GM19395 (cell line): ENCODE measurements around the gene RIN2.
"Not testable (repeated sequence)": the region's sequence is repeated elsewhere in the genome, so short reads cannot be mapped to it uniquely, and the experiment has no call there.

Source experiments
- ATAC-seq: cut with Tn5 transposase; IDR thresholded peaks from one replicate; pipeline ENCODE4 v1.9.1; 2021; ENCODE audit warnings: mild to moderate bottlenecking, moderate library complexity; ENCODE audit not compliant: unreplicated experiment

The RIN2 gene

DNA sequence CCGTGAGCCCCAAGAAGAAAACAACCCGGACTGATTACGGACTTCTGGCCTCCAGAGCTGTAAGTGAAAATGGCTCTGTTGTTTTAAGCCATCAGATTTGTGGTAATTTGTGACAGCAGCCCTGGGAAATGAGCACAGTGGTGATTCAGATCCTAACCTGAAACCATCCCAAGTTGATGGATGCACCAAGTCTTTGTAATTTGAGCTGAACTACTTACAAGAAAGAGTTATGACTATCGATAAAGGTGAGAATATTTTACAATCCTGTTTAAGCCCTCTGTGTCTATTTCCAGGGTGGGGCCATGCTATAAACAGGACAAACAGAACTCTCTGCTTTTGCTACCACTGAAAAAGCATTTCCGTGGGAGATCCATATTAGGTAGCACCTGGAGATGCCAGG is 19.1 kb upstream of the RIN2 start:
- no peak for ATAC-seq

DNA sequence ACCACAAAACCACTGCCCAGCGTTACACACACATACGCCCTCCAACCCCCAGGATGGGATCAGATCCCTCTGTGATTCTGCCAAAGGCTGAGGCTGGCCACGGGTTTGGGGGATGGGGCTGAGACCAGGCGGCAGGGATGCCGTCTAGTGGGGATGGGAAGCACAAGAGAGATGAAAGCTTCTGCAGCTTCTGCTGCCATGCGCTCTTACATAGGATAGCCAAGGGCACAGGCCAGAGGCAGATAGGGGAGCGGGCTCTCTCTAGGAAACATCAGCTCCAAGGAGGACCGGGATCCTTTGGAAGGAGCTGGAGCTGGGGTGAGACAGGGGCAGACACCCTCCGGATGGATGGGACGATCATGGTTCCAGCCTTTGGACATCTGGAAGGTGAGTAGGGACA is 18.7 kb upstream of the RIN2 start:
- no peak for ATAC-seq

DNA sequence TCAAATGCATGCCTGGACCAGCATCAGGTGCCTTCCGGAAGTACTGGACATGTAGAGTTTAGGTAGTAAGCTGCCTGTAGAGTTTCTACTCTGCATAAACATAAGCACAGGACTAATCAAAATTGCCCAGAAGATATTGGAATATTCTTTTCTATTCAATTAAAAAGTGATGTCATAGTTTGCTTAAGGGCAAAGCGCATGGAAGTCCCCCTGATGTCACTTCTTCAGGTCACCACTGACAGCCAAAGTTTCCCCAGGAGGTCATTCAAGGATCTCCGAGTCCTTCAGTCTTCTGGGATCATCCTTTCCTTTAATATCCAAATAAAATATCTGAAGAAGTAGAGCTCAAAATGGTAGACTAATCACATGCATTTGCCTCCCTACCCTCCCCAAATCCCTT is 17.5 kb upstream of the RIN2 start:
- no peak for ATAC-seq

DNA sequence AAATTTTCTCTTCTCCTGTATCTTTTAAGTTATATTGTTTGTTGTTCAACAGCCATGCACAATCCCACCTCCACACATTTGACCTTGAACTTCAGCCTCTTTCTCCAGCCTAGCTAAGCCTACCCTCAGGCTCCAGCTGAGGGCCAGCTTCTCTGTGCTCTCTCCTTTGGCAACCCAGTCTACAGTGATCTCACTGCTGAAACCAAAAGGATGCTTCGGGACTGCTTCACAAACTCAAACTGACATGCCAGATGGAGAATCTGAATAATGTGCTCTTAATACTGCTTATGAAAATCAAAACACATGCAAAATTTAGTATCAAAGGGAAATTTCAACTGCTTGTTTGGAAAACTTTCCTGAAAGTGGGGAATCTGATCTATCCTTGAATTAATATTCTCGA is 16.1 kb upstream of the RIN2 start:
- no peak for ATAC-seq

DNA sequence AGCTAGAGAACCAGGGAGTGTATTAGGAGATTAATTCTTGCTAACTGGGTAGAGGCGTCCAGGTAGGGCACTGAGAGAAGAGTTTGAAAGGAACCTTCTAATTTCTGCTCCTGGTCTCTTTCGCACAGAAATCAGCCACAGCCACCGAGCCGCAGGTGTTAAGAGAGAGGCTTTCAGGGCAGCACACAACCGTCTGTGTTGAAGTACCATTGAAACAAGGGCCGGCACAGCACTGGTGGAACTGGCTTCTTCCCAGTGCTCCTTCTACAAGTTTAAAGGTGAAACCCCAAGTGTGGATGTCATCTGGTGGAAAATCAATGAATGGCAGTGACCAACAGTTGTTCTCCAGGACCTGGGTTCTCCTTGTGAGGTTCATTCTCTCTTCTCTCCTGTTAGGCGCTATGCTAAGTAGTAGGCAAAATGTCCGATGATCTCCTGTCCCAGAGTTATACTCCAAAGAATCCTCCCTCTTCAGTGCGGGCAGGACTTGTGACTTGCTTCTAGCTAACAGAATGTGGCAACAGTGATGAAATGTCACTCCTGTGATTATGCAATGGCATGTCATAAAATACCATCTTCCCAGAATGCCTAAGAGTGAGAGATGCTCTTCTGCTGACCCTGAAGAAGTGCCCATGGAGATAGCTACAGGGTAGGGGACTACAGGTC is 15.0 kb upstream of the RIN2 start:
- ATAC-seq = no peak

DNA sequence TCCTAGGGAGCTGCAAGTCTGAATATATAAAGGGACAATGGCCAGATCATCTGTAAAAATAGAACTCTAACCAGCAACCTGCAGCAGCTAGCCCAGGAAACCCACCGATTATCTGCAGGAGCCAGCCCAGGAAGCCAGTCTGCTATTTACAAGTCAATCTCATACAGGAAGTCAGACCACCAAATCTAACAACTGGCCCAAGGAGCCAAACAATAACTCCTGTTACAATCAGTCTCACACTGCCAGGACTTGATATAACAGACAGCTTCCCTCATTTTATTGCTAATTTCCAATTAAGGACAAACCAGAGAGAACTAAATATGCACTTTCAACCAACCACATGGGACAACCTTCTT is 14.4 kb upstream of the RIN2 start:
- no peak for ATAC-seq

DNA sequence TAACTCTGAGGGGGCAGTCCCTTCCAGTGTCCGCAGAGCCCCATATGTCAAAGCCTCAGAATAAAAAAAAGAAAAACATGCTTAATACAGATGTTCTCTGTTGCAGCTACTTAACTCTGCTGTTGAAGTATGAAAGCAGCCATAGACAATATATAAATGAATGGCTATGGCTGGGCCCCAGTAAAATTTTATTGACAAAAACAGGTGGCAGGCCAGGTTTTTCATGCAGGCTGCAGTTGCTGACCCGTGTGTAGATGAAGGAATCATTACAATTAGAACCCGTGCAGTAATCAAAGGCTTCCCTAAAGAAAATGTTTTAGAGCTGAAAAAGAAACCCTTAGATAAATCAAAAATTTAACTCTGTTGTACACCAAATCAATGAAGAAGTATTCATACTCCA is 13.0 kb upstream of the RIN2 start:
- ATAC-seq = no peak

DNA sequence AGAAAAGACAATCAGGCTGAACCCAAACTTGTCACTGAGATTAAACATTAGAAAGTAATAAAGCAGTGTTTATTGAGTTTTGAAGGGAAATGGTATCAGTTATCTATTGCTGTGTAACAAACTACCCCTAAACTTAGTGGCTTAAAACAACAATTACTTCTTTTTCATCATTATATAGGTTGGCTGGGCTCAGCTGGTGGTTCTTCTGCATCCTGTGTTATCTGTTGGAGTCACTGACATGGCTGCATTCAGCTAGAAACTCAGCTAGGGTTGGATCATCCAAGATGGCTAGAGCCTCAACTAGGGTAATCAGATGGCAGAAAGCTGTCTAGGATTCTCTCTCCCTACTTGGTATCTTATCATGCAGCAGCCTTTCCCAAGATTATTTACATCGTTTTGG is 12.5 kb upstream of the RIN2 start:
- ATAC-seq = no peak

DNA sequence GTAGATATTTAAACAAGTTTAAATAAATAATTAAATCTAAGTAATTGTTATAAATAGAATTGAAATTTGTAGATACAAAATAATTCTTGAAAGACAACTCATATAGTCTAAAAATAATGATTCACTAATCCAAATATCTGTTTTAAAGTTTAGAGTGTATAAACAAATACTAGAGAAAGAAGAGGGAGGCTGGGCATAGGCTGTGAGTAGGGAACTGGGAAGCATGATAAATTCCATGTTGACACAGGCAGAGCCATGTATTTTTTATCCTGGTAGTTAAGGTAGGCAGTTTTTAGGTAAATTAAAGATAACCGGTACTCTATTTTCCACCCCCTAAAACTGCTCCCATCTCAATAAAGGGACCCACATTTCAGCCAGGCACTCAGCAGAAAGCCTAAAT is 11.7 kb upstream of the RIN2 start:
- ATAC-seq = no peak

DNA sequence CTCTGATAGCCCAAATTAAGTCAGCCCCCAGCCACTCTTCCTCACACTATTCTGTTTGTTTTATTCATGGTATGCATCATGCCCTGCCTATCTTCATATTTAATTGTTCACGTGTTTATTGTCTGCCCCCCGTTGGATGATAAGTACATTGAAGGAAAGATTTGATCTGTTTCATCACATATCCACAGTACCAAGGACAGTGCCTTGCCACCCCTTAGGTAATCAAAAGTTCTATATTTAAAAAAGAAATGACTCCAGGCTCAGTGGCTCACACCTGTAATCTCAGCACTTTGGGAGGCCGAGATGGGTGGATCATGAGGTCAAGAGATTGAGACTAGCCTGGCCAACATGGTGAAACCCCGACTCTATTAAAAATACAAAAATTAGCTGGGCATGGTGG is 10.2 kb upstream of the RIN2 start:
- no peak for ATAC-seq

DNA sequence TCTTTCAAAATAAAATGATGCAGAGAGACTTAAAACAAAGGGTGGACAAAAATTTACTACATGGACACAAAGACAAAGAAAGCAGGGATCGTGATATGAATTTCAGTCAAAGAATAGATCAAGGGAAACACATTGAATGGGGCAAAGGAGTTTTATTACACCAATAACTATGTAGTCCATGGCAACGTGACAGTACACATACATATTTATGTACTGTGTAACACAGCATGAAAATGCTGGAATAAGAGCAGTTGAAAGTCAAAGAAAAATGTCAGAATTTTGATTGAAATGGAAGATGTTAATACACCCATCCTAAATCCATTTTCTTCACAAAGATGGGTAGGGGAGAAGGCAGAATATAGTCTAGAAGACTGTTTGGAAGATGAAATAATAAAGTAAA is 9.4 kb upstream of the RIN2 start:
- ATAC-seq = no peak

DNA sequence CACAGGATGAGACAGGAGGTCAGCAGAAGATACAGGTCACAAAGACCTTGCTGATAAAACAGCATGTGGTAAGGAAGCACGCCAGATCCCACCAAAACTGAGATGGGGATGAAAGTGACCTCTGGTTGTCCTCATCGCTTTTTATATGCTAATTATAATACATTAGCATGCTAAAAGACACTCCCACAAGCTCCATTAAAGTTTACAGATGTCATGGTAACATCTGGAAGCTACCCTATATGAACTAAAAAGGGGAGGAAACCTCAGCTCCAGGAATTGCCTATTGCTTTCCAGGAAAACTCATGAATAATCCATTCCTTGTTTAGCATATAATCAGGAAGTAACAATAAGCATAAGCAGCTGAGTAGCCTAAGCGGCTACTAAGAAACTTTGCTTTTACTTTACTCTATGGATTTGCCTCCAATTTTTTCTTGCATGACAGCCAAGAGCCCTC is 8.4 kb upstream of the RIN2 start:
- no peak for ATAC-seq

DNA sequence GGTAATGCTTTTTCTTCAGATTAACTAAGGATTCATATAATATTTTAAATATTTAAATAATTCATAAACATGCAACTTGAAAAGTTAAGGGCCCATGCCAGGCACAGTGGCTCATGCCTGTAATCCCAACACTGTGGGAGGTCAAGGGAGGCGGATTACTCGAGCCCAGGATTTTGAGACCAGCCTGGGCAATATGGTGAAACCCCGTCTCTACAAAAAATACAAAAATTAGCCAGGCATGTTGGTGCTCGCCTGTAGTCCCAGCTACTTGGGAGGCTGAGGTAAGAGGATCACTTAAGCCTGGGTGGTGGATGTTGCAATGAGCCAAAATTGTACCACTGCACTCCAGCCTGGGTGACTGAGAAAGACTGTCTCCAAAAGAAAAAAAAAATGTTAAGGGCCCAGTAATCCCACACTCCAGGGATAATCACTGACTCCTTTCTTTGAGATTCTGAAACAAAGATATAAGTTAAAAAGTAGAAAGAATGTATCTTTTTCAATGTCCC is 7.9 kb upstream of the RIN2 start:
- no peak for ATAC-seq

DNA sequence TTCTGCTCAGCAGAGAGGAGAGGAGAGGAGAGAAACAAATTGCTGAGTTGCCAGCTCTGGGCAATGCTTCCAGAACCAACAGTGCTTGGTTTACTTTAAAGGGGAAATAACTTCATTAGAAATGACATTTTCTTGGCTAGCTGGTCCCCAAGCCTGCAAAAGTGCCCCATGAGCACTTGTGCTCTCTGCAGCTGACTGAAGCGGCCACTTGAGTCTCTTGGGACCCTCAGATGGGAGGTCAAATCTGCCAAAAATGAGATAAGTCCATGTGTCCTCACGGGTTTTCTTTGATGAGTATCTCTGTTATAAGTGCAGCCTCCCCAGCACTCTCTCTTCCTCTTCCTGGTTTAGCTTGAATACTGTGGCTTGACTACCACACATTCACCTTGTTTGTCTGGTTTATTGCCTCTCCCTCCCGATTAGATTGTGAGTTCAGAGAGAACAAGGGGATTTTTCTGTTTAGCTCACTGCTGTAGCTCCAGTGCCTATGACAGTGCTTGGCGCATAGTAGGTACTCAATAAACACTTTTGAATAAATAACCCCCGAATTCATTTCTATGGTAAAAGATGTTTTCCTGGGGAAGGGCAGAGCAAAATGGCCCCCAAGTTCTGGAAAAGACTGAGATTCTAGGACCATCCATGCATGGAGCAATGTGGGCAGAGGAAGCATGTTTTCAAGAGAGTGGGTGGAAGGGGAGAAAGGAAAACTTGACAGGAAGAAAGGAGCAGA is 7.0 kb upstream of the RIN2 start:
- ATAC-seq = no peak

DNA sequence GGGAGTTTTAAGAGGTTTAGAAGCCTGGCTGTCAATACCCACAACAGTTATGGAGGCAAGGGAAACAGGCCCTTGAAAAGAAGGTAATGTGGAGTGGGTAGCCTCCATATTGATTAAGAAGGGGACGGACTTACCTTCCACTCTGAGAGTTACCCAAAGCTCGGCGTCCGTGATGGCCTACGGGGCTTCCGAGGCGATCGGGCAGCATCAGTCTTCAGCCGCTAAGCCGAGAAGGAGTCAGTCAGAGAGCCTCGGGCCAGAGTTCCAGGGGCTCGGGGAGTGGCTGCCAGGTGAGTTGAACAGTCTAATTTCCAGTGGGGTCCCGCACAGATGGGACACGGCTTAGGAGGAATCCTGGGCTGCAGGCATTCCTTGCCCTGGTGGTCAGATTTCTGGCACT is 3.9 kb upstream of the RIN2 start:
- ATAC-seq = not testable (repeated sequence)

DNA sequence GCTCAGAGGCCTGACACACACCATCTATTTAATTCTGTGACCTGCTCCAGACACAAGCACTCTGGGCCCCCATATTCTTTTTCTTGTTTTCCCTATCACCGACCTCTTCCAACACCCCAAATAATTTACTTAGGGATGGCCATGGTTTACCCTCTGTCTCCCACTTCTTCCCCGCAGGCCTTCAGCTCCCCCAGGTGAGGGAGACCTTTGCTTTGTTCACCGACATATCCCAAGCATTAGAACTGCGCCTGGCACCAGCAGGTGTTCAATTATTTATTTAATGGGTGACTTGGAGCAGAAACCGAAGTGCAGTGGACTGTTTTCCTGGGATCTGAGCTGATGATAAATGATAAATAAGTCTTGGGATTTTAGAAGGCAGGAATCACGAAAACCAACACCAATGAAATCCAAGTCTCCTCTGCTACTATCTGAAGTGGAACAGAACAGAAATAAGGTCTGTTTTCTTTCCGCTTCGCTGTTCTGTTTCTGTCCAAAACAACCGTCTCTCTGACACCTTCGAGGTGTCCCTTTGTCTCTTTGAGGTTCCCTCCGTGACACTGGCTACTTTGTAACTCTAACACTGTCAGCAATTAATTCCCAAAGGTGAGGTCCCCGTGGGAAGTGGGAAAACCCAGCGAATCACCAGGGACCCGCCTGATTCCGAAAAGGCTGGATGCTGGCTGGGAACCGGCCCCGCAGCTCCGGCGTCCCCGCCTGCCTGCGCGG is 1.1 kb upstream of the RIN2 start:
- no peak for ATAC-seq

DNA sequence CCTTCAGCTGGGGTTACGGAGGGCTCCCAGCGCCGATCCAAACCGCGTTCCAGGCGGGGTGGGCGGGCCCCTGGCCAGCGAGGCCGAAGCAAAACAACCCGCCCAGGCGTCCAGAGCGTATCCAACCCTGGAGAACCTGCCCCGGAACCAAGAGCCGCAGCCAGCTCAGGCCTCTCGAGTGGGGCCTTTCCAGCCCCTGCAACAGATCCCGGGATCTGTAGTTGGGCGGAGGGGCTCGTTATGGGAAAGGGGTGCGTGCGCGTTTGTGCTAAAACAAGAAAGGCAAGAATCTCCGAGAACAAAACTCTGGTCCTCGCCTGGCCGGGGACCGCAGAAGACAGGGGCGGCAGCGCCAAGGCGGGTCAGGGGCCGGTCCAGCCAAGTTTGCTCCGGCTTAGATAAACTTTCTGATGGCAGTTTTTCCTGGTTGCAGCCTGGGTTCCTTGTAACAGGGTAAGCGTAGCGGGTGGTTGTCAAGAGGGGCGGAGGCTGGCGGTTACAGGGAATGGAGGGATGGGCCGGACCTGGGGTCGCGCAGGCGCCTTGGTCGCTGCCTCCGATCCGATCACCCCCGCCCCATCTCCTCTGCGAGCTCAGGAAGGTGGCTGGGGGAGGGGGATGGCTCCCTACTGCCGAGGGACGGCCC is 448 bp upstream of the RIN2 start:
- ATAC-seq = no peak

DNA sequence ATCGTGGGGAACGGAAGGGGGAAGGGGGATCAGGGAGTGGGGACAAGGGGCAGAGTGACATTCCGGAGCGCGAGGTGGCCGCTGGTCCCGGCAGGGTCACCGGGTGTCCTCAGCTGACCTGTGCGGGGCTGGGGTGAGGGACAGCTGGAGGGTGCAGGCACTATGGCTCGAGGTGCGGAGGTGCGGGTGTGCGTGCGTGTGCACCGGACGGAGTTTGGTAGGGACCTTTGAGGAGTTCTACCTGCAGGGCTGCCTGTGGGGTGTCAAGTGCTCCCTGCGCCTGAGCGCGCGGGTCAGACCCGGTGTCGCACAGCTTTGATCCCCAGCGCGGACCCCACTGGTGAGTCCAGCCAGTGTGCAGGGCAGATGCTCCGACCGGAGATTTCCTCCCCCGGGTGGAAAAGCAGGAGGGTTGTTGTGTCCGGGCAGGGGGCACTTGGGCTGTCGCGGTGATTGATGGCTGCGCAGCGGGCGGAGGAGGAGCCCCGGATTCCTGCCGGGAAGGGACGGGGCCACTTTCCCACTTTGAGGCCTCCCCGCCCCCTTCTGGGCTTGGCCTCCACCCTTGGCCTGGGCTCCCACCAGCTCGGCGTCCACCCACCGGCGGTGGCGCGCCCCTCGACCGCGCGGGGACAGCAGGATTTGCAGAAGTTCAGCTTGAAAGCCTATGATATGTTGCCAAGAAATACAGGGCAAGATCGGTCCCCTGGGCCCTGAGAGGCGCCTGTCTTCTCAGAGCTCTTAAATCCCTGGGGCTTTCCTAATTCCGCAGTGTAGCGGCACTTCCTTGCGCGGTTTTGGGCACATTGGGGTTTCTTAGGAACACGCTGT is 658 bp downstream of the RIN2 start:
- no peak for ATAC-seq

DNA sequence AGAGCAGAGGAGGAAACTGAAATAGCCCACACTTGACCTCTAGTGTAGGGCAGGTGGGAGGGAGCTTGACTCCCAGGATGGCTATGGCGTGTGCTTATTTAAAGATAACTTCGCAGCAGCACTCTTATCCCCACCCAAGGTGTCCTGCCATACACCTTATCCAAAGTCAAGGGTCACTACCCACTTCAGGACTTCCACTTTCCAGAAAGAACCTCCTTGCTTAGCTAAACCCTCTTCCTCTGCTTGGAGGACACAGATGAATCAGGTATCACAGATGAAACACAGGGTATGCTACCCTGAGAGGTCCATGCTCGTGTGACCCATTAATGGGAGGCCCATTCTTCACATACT is 2.3 kb downstream of the RIN2 start:
- ATAC-seq = no peak

DNA sequence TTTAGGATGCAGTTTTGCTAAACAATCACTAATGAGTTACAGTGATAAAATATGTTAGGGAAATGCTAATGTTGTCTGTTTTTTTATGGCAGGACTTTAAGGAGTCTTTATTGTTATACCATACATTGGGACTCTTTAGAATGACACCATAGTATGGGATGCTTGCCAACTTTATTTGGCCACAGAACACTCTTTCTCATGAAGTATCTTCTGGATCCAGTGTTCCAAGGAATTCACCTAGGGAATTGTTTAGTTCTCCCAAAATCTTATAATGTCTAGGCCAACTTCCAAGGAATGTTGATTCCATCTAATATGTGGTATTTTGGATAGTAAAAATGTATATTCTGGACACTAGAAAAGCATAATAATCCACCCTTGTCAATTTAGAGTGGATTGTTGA is 3.3 kb downstream of the RIN2 start:
- ATAC-seq = no peak

DNA sequence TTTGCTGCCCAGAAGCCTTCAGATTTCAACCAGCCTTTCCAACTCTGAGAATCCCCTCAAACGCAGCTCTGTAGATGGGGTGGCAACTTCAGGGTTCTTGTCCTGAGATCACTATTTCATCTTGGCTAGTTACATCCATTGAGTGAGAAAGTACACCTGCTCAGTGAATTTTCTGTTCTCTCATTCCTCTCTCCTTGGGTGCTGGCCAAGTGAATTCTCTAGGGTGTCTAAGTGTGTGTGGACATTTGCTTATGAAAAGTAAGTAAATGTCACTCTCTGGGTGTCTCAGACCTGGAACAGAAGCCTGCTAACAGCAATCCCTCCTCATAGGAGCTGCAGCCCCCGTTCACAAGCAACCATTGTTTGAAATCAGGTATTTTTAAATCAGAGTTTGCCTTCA is 3.8 kb downstream of the RIN2 start:
- ATAC-seq = no peak
